ENCODE measurements around the gene C18orf54.
A peak's percentile ranks its signal among the peaks of the same experiment; 100 is the strongest.

C18orf54 gene

DNA sequence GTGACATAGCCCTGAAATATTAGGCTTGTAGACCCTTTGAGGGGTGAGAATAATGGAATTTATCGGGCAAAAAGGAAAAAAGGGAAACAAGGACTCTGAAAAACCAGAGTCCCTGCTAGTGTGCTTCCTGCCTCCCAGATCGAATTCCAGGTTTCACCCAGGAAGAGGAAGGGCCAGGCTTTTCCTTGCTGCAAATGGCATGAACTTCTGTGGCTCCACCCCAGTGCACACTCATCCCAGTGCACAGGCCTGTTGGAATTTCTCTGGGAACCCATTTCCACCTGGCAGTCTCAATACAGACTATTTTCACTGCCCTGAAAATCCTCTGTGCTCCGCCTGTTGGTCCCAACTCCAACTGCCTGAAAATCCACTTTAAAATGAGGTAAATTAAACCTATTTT, 29.9 kb downstream of the C18orf54 start:
- no peak for DNase-seq

DNA sequence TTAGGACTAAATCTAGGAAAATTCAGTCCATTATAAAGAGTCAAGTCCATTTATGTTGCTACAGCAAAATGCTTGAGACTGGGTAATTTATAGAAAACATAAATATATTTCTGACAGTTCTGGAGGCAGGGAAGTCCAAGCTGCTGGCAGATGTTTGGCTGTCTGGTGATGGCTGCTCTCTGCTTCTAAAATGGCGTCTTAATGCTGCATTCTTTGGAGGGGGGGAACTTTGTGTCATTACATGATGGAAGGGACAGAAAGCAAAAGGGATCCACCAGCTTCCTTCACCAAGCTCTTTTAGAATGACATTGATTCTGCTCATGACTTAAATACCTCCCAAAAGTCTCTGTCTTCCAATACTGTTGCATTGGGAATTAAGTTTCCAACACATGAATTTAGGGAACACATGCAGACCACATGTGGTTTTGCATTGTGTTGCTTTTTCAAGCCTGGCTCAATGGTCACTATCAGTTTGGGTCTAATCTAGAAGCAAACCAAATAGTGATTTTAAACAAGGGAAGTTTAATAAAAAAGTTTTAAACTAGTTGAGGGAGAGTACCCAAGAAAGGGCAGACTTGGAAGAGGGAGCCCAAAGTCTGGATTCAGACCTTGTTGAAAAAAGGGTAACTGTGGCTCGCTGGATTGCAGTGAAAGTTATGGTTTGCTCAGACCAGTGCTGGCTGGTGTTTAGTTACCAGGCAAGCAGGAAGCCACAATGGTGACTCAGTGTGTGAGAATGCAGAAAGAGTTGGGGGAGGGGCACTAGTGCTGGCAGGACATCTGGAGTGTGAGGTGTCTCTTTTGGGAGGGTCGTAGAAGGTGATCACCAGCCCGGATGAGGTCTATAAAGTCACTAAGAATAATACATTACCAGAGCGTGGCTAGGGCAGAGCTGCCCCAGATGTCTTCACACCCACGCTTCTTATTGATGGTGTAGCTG, 30.8 kb downstream of the C18orf54 start:
- DNase-seq, result no peak

DNA sequence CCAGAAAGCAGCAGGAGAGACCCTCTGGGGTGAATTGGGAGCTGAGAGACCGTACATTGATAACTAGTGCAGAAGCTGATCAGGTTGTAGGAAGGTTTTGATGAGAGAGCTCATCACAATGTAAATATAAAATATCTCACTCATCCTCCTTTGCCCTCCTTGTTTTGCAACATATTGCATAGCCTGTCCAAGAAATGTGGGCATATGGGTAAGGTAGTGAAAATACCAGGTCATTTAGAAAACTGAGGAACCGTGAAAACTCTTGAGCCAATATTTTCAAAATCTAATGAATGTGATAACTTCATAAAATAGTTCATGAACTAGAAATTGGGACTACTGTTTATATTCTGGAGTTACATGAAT, 31.4 kb downstream of the C18orf54 start:
- no peak for DNase-seq

DNA sequence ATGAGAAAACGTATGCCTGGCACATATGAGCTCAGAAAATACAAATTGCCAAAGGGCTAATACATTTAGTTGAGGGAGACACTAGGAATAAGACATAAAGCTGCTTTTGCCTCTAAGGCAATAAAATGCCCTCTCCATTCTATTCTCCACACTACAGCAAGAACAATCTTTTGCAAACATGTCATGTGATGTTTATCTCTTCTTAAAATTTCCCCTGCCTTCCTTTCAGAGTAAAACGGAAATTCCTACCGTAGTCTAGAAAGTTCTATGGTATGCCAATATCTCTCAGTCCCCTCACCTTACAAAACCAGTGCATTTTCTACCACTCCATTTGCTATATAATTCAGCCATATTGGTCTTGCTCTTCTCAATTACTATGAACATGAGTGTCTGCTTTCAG, 33.1 kb downstream of the C18orf54 start:
- no peak for DNase-seq

DNA sequence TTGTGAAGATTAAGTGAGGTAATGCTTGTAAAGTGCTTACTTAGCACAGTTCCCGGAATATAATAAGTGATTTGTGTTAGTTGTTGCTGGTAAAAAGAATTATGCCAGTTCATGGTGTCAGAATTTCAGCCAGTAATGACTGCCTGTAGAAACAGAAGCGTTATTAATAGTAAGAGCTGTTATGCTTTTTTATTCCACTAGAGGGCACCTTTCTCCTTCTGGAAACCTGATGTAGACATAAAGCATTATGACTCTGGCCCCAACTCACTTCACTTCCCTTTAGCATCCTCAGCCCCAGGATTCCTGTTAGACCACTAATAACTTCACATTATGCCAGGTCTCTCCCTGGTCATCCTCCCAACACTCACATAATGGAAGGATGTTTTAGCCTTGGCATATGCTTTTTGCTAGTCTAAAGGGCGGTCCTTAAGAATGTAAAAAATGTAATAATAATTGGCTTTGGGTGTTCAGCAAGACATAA, 34.9 kb downstream of the C18orf54 start:
- peak in 1 of 2 donors; percentile 74 for DNase-seq

DNA sequence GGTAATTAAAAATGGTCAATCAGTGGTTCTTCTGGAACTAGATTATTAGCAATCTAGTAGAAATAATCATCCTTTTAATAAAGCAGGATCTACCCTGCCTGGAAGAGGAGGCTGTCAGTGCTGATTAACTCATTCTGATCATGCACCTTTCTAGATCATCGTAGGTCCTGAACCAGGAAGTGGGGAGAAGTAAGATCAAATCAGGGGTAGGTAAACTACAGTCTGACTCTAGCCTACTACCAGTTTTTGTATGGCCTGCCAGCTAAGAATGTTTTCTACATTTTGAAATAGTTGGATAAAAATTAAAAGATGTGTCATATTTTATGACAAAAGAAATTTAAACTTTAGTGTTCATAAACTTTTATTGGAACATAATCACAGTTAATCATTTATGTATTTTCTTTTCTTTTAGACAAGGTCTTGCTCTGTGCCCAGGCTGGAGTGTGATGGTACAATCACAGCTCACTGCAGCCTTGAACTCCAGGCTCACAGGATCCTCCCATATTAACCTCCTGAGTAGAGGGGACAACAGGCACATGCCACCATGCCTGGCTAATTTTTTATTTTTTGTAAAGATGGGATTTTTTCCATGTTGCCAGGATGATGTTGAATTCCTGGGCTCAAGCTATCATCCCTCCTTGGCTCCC, 36.1 kb downstream of the C18orf54 start:
- DNase-seq, result no peak

DNA sequence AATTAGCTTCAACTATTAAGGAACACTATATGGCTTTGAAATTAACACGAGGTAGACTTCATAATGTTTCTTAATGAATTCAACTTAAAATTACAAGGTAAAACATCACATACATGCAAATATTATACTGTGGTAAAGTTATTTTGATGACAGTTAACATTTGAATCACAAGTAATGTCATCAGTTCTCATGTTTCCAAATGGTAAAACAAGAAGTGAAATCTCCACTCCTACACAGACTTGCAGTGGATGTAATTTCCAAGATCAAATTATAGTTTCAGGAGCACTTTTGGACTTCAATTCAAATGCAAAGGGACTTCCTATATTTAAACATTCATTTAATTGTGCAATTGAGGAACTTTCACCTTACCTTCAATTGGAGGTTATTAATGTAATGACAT, 39.1 kb downstream of the C18orf54 start:
- DNase-seq, result no peak

DNA sequence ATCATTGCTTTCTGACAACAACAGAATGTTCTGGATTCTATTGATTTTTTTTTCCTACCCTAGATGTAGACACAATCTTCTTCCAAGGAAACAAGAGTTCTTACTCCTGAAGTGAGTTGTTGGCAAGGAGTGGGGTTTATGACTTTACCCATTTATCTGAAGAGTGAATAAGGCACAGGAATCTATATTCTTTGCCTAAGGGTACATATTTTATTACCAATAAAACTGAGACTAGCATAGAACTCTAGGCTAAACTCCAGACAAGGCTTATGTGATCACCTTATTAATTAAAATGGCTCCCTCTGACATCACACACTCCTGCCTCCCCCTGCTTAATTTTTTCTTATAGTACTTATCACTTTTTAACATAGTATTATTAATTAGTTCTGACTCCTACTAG, 47.6 kb downstream of the C18orf54 start:
- DNase-seq, result no peak

DNA sequence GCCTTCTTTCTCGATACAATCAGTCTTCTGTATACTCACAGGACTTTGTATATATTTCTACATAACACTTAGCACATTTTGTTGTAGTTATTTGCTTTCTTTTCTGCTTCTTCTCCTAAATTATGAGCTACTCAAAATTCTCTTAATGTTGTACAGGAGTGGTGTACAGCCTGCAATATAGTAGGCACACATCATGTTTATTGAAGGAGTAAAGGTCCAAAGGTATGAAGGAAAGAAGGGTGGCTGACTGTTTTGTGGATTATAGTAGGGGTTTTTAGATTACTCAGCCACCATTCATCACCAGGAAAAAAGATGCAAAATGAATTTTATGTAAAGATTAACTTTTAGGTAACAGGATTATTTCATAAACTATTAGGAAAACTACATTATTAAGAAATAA, 54.1 kb downstream of the C18orf54 start:
- DNase-seq, result no peak

DNA sequence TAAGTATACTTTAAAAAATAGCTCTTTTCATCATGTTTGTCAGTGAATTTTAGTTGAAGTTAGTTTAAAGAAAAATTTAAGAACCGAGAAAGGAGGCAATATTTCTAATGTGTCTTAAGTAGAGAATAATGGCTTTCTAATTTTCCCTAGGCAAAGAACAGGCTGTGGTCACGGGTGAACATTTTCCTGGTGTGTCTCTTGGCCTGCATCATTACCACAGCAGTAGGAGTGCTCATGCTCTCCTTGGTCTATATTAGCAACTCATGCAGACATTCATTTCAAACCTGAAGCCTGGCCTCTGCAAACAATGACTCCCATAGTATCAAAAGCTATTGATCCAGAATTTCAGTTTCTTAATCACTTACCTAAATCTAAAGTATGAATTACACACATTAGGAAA, 57.4 kb downstream of the C18orf54 start:
- no peak for DNase-seq

DNA sequence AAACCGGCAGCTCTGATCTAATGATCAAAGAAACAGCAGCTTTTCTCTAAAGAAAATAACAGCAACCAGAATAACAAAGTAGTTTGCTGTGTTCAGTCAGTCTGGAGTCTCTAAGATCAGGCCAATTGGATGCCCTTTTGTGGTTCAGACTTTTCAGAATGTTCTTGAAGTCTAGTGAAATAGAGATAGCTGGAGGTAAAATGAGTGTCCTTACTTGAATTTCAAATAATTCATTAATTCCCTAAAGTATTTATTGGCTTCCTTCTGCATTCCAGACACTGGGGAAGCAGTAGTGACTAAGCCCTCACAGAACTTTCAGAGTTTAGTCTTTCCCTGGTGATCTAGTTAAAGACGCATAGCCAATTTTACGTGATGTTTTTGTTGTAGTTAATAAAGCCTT, 58.7 kb downstream of the C18orf54 start:
- DNase-seq, result no peak

DNA sequence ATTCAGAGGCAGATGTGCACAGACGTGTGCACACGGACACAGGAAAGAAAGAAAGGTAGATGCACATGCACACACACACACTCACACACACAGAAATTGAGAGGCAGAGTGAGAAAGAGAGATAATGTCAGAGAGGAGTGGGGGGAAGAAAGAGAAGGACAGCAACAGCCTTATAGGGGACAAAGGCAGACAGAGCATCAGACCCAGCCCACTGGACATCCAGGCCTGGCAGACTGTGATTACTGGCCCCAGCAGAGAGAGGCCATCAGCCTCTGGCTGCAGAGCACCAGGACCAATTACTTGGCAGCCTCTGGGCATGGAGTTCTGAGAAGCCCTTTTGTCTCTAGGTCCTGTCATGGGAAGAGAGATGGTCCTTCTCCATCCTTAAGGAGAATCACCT, 66.1 kb downstream of the C18orf54 start:
- no peak for DNase-seq

DNA sequence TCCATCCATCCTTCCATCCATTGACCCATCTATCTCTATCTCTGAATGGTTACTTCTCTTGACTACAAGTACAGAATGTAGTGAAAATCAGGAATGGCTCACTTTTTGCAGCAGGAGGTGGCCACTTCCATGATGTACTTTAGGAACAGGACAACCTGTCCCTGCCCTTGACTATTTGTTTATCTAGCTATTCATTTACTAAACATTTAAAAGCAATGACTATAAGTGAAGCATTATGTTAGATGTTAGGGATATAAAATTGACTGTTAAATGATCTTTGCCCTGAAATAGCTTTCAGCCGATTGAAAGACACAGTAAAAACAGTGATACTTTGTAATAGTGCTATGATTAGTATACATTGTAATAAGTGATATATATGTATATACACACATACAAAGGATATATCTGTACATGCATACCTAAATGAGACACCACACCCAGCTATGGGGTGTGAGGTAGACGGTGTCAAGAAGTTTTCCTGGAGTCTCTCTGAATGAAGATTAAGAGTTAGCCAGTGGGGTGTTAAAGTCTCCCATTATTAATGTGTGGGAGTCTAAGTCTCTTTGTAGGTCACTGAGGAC, 68.5 kb downstream of the C18orf54 start:
- DNase-seq, result no peak

All from hippocampal formation (tissue), 2 donors.